H9 (cell line): ENCODE measurements around the gene CXCR2. TPM values are rescaled to one million over a fixed set of nuclear protein-coding genes. Genes with fewer than 3 reads are reported as not detected.

Experiments
- DNase-seq: peaks from one replicate; pipeline ENCODE4 v3.0.0-alpha.2; 2017
- H2AFZ ChIP-seq: one replicate; pipeline ENCODE4 v1.6.1; 2013; ENCODE audit warnings: mild to moderate bottlenecking, low read length, control low read depth, moderate library complexity
- H2AK5ac ChIP-seq: 2 replicates; pipeline ENCODE4 v1.6.1; 2013; ENCODE audit warnings: low read length, control low read depth, mixed read lengths; ENCODE audit not compliant: insufficient read length
- H2BK120ac ChIP-seq: one replicate; pipeline ENCODE4 v1.6.1; 2013; ENCODE audit warnings: low read depth, mild to moderate bottlenecking, low read length, control low read depth, inconsistent platforms; ENCODE audit not compliant: poor library complexity, severe bottlenecking
- H2BK12ac ChIP-seq: 2 replicates; pipeline ENCODE4 v1.6.1; 2013; ENCODE audit warnings: low read length, control low read depth, mixed read lengths, low read depth; ENCODE audit not compliant: insufficient read length
- H2BK15ac ChIP-seq: 2 replicates; pipeline ENCODE4 v1.6.1; 2013; ENCODE audit warnings: low read depth, low read length, control low read depth
- H2BK20ac ChIP-seq: one replicate; pipeline ENCODE4 v1.6.1; 2013; ENCODE audit warnings: low read depth, mild to moderate bottlenecking, low read length, control low read depth, inconsistent platforms; ENCODE audit not compliant: poor library complexity, severe bottlenecking
- H2BK5ac ChIP-seq: 2 replicates; pipeline ENCODE4 v1.6.1; 2013; ENCODE audit warnings: low read length, control low read depth, mixed read lengths; ENCODE audit not compliant: insufficient read length
- H3K14ac ChIP-seq: 2 replicates; pipeline ENCODE4 v1.6.1; 2013; ENCODE audit warnings: low read length, control low read depth; ENCODE audit not compliant: insufficient read depth
- H3K18ac ChIP-seq: 2 replicates; pipeline ENCODE4 v1.6.1; 2013; ENCODE audit warnings: low read depth, mild to moderate bottlenecking, mixed read lengths, low read length, control low read depth; ENCODE audit not compliant: insufficient read length
- H3K23ac ChIP-seq: 2 replicates; pipeline ENCODE4 v1.6.1; 2013; ENCODE audit warnings: low read length, control low read depth, mixed read lengths, low read depth; ENCODE audit not compliant: insufficient read length
- H3K23me2 ChIP-seq: 2 replicates; pipeline ENCODE4 v1.6.1; 2013; ENCODE audit warnings: low read depth, mild to moderate bottlenecking, mixed read lengths, low read length, control low read depth; ENCODE audit not compliant: insufficient read length, poor library complexity, severe bottlenecking
- H3K27ac ChIP-seq: 2 replicates; pipeline ENCODE4 v1.5.1; 2013; ENCODE audit warnings: low read length, control low read depth, mixed read lengths, low read depth; ENCODE audit not compliant: insufficient read length
- H3K27me3 ChIP-seq: 2 replicates; pipeline ENCODE4 v1.6.1; 2013; ENCODE audit warnings: low read length, control low read depth, inconsistent platforms; ENCODE audit not compliant: insufficient read depth
- H3K4ac ChIP-seq: 2 replicates; pipeline ENCODE4 v1.6.1; 2013; ENCODE audit warnings: low read depth, mild to moderate bottlenecking, control low read depth, inconsistent platforms, low read length, moderate library complexity
- H3K4me1 ChIP-seq: 2 replicates; pipeline ENCODE4 v1.6.1; 2013; ENCODE audit warnings: low read length, control low read depth, inconsistent platforms; ENCODE audit not compliant: insufficient read depth
- H3K4me2 ChIP-seq: 2 replicates; pipeline ENCODE4 v1.6.1; 2013; ENCODE audit warnings: low read length, control low read depth, mixed read lengths; ENCODE audit not compliant: insufficient read length, insufficient read depth
- H3K56ac ChIP-seq: 2 replicates; pipeline ENCODE4 v1.6.1; 2013; ENCODE audit warnings: low read depth, mild to moderate bottlenecking, mixed read lengths, low read length, control low read depth; ENCODE audit not compliant: insufficient read length
- H3K79me1 ChIP-seq: 2 replicates; pipeline ENCODE4 v1.6.1; 2013; ENCODE audit warnings: low read depth, mild to moderate bottlenecking, moderate library complexity, low read length, control low read depth, inconsistent platforms; ENCODE audit not compliant: insufficient read depth, poor library complexity, severe bottlenecking
- H3K79me2 ChIP-seq: 2 replicates; pipeline ENCODE4 v1.6.1; 2013; ENCODE audit warnings: low read length, control low read depth, inconsistent platforms; ENCODE audit not compliant: insufficient read depth
- H3K9ac ChIP-seq: 2 replicates; pipeline ENCODE4 v1.6.1; 2013; ENCODE audit warnings: low read length, control low read depth, mixed read lengths; ENCODE audit not compliant: insufficient read length; ENCODE audit errors: extremely low read depth
- H3K9me3 ChIP-seq: one replicate; pipeline ENCODE4 v1.6.1; 2013; ENCODE audit warnings: low read depth, low read length, inconsistent platforms; ENCODE audit not compliant: control insufficient read depth
- H3T11ph ChIP-seq: one replicate; pipeline ENCODE4 v1.6.1; 2013; ENCODE audit warnings: mild to moderate bottlenecking, low read length, control low read depth, inconsistent platforms
- H4K20me1 ChIP-seq: one replicate; pipeline ENCODE4 v1.6.1; 2013; ENCODE audit not compliant: control insufficient read depth, insufficient read length, insufficient read depth
- H4K5ac ChIP-seq: 2 replicates; pipeline ENCODE4 v1.6.1; 2013; ENCODE audit warnings: low read depth, mild to moderate bottlenecking, mixed read lengths, low read length, control low read depth; ENCODE audit not compliant: insufficient read length
- H4K8ac ChIP-seq: replicated peaks from 2 replicates; pipeline ENCODE4 v1.6.1; 2013; ENCODE audit warnings: low read length, control low read depth, mixed read lengths, low read depth; ENCODE audit not compliant: insufficient read length
- H4K91ac ChIP-seq: 2 replicates; pipeline ENCODE4 v1.6.1; 2013; ENCODE audit warnings: low read depth, mild to moderate bottlenecking, moderate library complexity, mixed read lengths, low read length, control low read depth; ENCODE audit not compliant: insufficient read length
- H3K27ac Mint-ChIP-seq, 3 experiments: 2 replicates in 2 of 3; 3 replicates in 1 of 3; pipeline ENCODE4 v1.8.0; 2020 to 2021; ENCODE audit warnings: mixed read lengths in 3 of 3, mild to moderate bottlenecking in 1 of 3, moderate library complexity in 1 of 3
- H3K27me3 Mint-ChIP-seq: 2 replicates; pipeline ENCODE4 v1.8.0; 2021; ENCODE audit warnings: low read depth, mild to moderate bottlenecking, moderate library complexity, mixed read lengths
- H3K36me3 Mint-ChIP-seq, 3 experiments: 2 replicates in 2 of 3; 3 replicates in 1 of 3; pipeline ENCODE4 v1.8.0; 2020 to 2021; ENCODE audit warnings: low read depth in 3 of 3, mixed read lengths in 3 of 3; ENCODE audit not compliant: insufficient read depth in 1 of 3
- H3K4me1 Mint-ChIP-seq, 2 experiments: 2 replicates each; pipeline ENCODE4 v1.8.0; 2020; ENCODE audit warnings: mixed read lengths in 2 of 2
- H3K4me3 Mint-ChIP-seq, 2 experiments: 2 replicates in 1 of 2; 3 replicates in 1 of 2; pipeline ENCODE4 v1.8.0; 2020 to 2021; ENCODE audit warnings: mild to moderate bottlenecking in 2 of 2, mixed read lengths in 2 of 2, moderate library complexity in 1 of 2
- H3K9me3 Mint-ChIP-seq, 2 experiments: 2 replicates in 1 of 2; 3 replicates in 1 of 2; pipeline ENCODE4 v1.8.0; 2020; ENCODE audit warnings: mild to moderate bottlenecking in 2 of 2, mixed read lengths in 2 of 2, moderate library complexity in 1 of 2
- CTCF ChIP-seq: fragments of 200-600 bp; sonication (generic); conservative IDR thresholded peaks from 3 replicates; pipeline ENCODE4 v1.8.0; 2021; ENCODE audit warnings: antibody characterized with exemption, mild to moderate bottlenecking
- WGBS: extraction: QIAGEN DNeasy Blood & Tissue Kit; methylation state at CpG from one replicate; pipeline ENCODE4 v1.1.7; 2013; ENCODE audit warnings: missing lambda C conversion rate, low lambda C conversion rate, mixed read lengths; ENCODE audit not compliant: insufficient read length; ENCODE audit errors: extremely low coverage; 5-methylcytosine and 5-hydroxymethylcytosine counted together
- total RNA-seq: library from RNA; stranded (reverse); gene quantifications from 2 replicates; pipeline ENCODE4 v1.2.1, GENCODE V29; 2021

The CXCR2 gene
- total RNA-seq, 1 experiment from 2014 or later = 0.59 TPM

- Histone ChIP-seq H4K91ac (no peak overlapping the region), H2AK5ac (no peak overlapping the region), H4K8ac (no peak overlapping the region), H3K56ac (no peak overlapping the region), H2BK12ac (no peak overlapping the region), H3K23me2 (no peaks in the 10 kb centered on the region), H4K20me1 (no peaks in the 10 kb centered on the region), H2BK20ac (no peak overlapping the region), H2BK15ac (no peak overlapping the region), H3K27ac (no peak overlapping the region), H2AFZ (no peak overlapping the region), H3T11ph (no peak overlapping the region), H3K18ac (no peak overlapping the region), H3K4me1 (no peaks in the 10 kb centered on the region), H3K4me2 (no peak overlapping the region), H2BK120ac (no peak overlapping the region), H3K79me1 (no peaks in the 10 kb centered on the region), H3K4ac (no peak overlapping the region), H3K23ac (no peak overlapping the region), H3K9me3 (peaks cover 5% of the 10 kb centered on the region), H3K14ac (no peak overlapping the region), H3K27me3 (no peaks in the 10 kb centered on the region; the same call in 1 of the 2 replicates), H3K79me2 (no peaks in the 10 kb centered on the region), H3K9ac (no peak overlapping the region), H4K5ac (no peak overlapping the region), H2BK5ac (no peak overlapping the region)
- Mint-ChIP-seq H3K27ac (no peak overlapping the region), H3K27me3 (peaks cover 14% of the 10 kb centered on the region), H3K4me3 (no peak overlapping the region), H3K9me3 (peaks cover 15 to 18% of the 10 kb centered on the region in 2 experiments), H3K4me1 (no peaks in the 10 kb centered on the region), H3K36me3 (peaks cover 2 to 6% (median 4%) of the 10 kb centered on the region in 3 experiments; a peak in 4 of 7 replicates)
- TF ChIP-seq CTCF = no peak
- no peak for DNase-seq
- no CpG with 5 or more reads among the region's 3 CpGs for WGBS
Observed at GRCh38 chr2:218145124-218145523, 19.3 kb downstream of the CXCR2 start.
